CD14-positive monocyte (primary cell): ENCODE data around the gene MAP2. TPM values are rescaled to one million over a fixed set of nuclear protein-coding genes. Genes with fewer than 3 reads are reported as not detected.

Experiments used
- DNase-seq, 3 donors: peaks; one replicate each; pipeline ENCODE4 v3.0.0-alpha.2; 2011 to 2022
- H2AFZ ChIP-seq: 2 replicates; pipeline ENCODE4 v1.6.0; 2012; ENCODE audit warnings: mild to moderate bottlenecking, low read depth, low read length, inconsistent platforms; ENCODE audit not compliant: insufficient read depth, poor library complexity, severe bottlenecking
- H3K27ac ChIP-seq, 2 donors: 1 replicate in 1 of 2; 2 replicates in 1 of 2; pipeline ENCODE4 v1.5.1; 2012 to 2013; ENCODE audit warnings: low read length in 2 of 2, control low read depth in 1 of 2, inconsistent platforms in 1 of 2, low read depth in 1 of 2, mild to moderate bottlenecking in 1 of 2
- H3K27me3 ChIP-seq, 2 donors: one replicate each; pipeline versions ENCODE4 v1.6.0 to v1.6.1; 2011 to 2013; ENCODE audit warnings: low read length in 2 of 2; ENCODE audit not compliant: control insufficient read depth in 2 of 2, insufficient read depth in 2 of 2
- H3K36me3 ChIP-seq, 2 donors: replicated peaks in 1 of 2; 1 replicate in 1 of 2; 2 replicates in 1 of 2; pipeline versions ENCODE4 v1.5.1 to v1.6.1; 2012 to 2013; ENCODE audit warnings: low read length in 2 of 2, control low read depth in 1 of 2, inconsistent platforms in 1 of 2, mild to moderate bottlenecking in 1 of 2; ENCODE audit not compliant: insufficient read depth in 2 of 2, control insufficient read depth in 1 of 2
- H3K4me1 ChIP-seq, 2 donors: 1 replicate in 1 of 2; 2 replicates in 1 of 2; pipeline versions ENCODE4 v1.5.1 to v1.6.1; 2012 to 2013; ENCODE audit warnings: low read length in 2 of 2, control low read depth in 1 of 2, inconsistent platforms in 1 of 2, mild to moderate bottlenecking in 1 of 2, moderate library complexity in 1 of 2; ENCODE audit not compliant: insufficient read depth in 2 of 2, control insufficient read depth in 1 of 2
- H3K4me2 ChIP-seq: replicated peaks from 2 replicates; pipeline ENCODE3; 2012; ENCODE audit warnings: low read length, moderate library complexity, mild to moderate bottlenecking; ENCODE audit not compliant: poor library complexity, severe bottlenecking; ENCODE audit errors: extremely low read depth
- H3K4me3 ChIP-seq, 3 experiments: fragments of 200-600 bp in 1 of 3; sonication (generic) in 1 of 3; replicated peaks in 1 of 3; 1 replicate in 2 of 3; 2 replicates in 1 of 3; pipeline ENCODE4 v1.5.1; 2011 to 2013; ENCODE audit warnings: low read length in 3 of 3, mild to moderate bottlenecking in 3 of 3, control low read depth in 2 of 3, low read depth in 2 of 3, inconsistent platforms in 1 of 3, moderate library complexity in 1 of 3
- H3K79me2 ChIP-seq: 2 replicates; pipeline ENCODE4 v1.6.0; 2012; ENCODE audit warnings: mild to moderate bottlenecking, control low read depth, inconsistent platforms, low read length, moderate library complexity; ENCODE audit not compliant: insufficient read depth
- H3K9ac ChIP-seq: 2 replicates; pipeline ENCODE4 v1.6.0; 2017; ENCODE audit warnings: low read length, mild to moderate bottlenecking; ENCODE audit not compliant: insufficient read depth, poor library complexity, severe bottlenecking
- H3K9me3 ChIP-seq, 2 donors: replicated peaks in 1 of 2; 1 replicate in 1 of 2; 2 replicates in 1 of 2; pipeline versions ENCODE4 v1.5.1 to v1.6.1; 2012 to 2013; ENCODE audit warnings: low read length in 2 of 2, control low read depth in 1 of 2; ENCODE audit not compliant: control insufficient read depth in 1 of 2, insufficient read depth in 1 of 2
- H4K20me1 ChIP-seq: 2 replicates; pipeline ENCODE4 v1.6.0; 2012; ENCODE audit warnings: mild to moderate bottlenecking, low read length, control low read depth, moderate library complexity; ENCODE audit not compliant: insufficient read depth
- H3K27ac Mint-ChIP-seq, 7 donors: one replicate each; pipeline ENCODE4 v1.8.0; 2020; ENCODE audit warnings: mild to moderate bottlenecking in 7 of 7, mixed read lengths in 7 of 7, moderate library complexity in 6 of 7, inconsistent platforms in 2 of 7
- H3K27me3 Mint-ChIP-seq, 3 donors: one replicate each; pipeline ENCODE4 v1.8.0; 2021 to 2022; ENCODE audit warnings: low read depth in 3 of 3, mild to moderate bottlenecking in 3 of 3, mixed read lengths in 3 of 3, moderate library complexity in 3 of 3, inconsistent platforms in 1 of 3
- H3K36me3 Mint-ChIP-seq, 2 donors: one replicate each; pipeline ENCODE4 v1.8.0; 2020; ENCODE audit warnings: mixed read lengths in 2 of 2, inconsistent platforms in 1 of 2, mild to moderate bottlenecking in 1 of 2
- H3K4me1 Mint-ChIP-seq: one replicate; pipeline ENCODE4 v1.8.0; 2020; ENCODE audit warnings: mild to moderate bottlenecking, mixed read lengths
- H3K4me3 Mint-ChIP-seq, 2 donors: one replicate each; pipeline ENCODE4 v1.8.0; 2020; ENCODE audit warnings: mild to moderate bottlenecking in 2 of 2, mixed read lengths in 2 of 2, moderate library complexity in 1 of 2
- H3K9me3 Mint-ChIP-seq, 7 donors: one replicate each; pipeline ENCODE4 v1.8.0; 2020 to 2022; ENCODE audit warnings: mixed read lengths in 7 of 7, mild to moderate bottlenecking in 6 of 7, moderate library complexity in 6 of 7, inconsistent platforms in 2 of 7
- CTCF ChIP-seq: fragments of 200-600 bp; IDR thresholded peaks from one replicate; pipeline ENCODE4 v1.8.0; 2022; ENCODE audit warnings: antibody characterized with exemption, mild to moderate bottlenecking
- WGBS: methylation state at CpG from one replicate; pipeline ENCODE4 v1.1.5; 2013; ENCODE audit warnings: missing lambda C conversion rate; ENCODE audit not compliant: insufficient coverage; 5-methylcytosine and 5-hydroxymethylcytosine counted together
- intact Hi-C, 2 donors: fragments of 100-400 bp; cut with micrococcal nuclease; formaldehyde crosslinking; loops; one replicate each; pipeline versions ENCODE4 v1.15.0 to v1.15.1; 2023
- polyA plus RNA-seq, 3 donors: library from polyadenylated mRNA; depleted of rRNA in 1 of 3; unstranded in 2 of 3; stranded (reverse) in 1 of 3; fragments of 300-500 nt in 2 of 3; fragments of >200 nt in 1 of 3; fragmentation: Illumina TruSeq in 2 of 3; gene quantifications; 1 replicate in 2 of 3; 2 replicates in 1 of 3; pipeline ENCODE4 v1.2.3, GENCODE V29; 2012 to 2021

The MAP2 gene
- polyA plus RNA-seq, 3 donors, result not detected

DNA sequence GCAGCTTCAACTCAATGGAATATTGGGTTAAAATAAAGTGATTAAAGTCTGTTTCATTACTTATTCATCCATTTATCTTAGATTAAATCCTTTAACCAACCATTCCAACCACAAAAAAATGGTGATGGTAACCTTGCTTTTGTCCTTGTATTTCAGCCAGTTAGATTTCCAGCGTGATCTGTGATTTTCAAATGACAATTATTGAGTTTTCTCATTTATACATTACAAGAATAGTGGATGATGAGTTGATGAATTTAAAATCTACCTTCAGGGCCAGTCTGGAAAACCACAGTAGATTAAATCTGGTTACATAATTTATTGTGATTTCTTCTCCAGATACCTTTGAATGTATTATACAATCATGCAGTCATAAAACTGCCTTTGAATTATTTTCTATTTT lies 318.1 kb downstream of the MAP2 start:
- no peaks in the 10 kb centered on the region for H4K20me1 ChIP-seq
- no peak overlapping the region for H2AFZ ChIP-seq
- H3K36me3 ChIP-seq, result no peaks in the 10 kb centered on the region
- Mint-ChIP-seq H3K4me1 (no peaks in the 10 kb centered on the region), H3K27ac (no peak overlapping the region), H3K9me3 (peaks cover 0 to 3% (median 0%) of the 10 kb centered on the region in 7 donors), H3K36me3 (no peaks in the 10 kb centered on the region), H3K27me3 (peaks cover 0 to 1% (median 0%) of the 10 kb centered on the region in 3 donors), H3K4me3 (no peak overlapping the region)
- H3K4me1 ChIP-seq, result no peaks in the 10 kb centered on the region
- no peak overlapping the region for H3K4me3 ChIP-seq
- no peaks in the 10 kb centered on the region for H3K27me3 ChIP-seq
- no CpG with 5 or more reads among the region's 1 CpG for WGBS
- no peak overlapping the region for H3K9ac ChIP-seq
- no peaks in the 10 kb centered on the region for H3K79me2 ChIP-seq
- H3K4me2 ChIP-seq, result no peak overlapping the region
- H3K9me3 ChIP-seq, result no peaks in the 10 kb centered on the region
- no peak for DNase-seq
- H3K27ac ChIP-seq, result no peak overlapping the region
- no peak for TF ChIP-seq CTCF
- intact Hi-C loops, result no loop called here

DNA sequence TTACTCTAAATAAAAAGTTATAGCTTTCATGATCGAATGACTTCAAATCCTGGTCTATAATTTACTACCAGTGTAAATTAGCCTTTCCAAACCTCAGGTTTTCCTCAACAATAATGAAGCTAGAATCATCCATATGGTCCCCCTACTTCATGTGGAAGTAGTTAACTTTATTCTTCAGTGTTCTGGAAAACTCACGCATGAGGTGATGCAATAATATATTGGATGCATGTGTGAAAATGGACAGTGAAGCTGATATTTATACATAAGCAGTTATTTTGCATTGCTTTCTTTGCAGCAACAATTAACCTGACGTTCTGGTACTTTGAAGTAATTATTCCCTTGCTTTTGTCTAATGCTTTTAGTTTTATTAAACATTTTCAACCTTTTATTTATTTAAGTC lies 329.2 kb downstream of the MAP2 start:
- Histone ChIP-seq H3K36me3 (no peaks in the 10 kb centered on the region), H3K27ac (no peak overlapping the region), H3K4me3 (no peak overlapping the region), H4K20me1 (no peaks in the 10 kb centered on the region), H3K9ac (no peak overlapping the region), H2AFZ (no peak overlapping the region), H3K4me2 (no peak overlapping the region), H3K4me1 (no peaks in the 10 kb centered on the region), H3K79me2 (no peaks in the 10 kb centered on the region), H3K9me3 (peaks cover 0 to 7% of the 10 kb centered on the region in 2 donors), H3K27me3 (no peaks in the 10 kb centered on the region)
- H3K27me3 Mint-ChIP-seq, result peaks cover 1 to 2% (median 2%) of the 10 kb centered on the region in 3 donors
- no peaks in the 10 kb centered on the region for H3K36me3 Mint-ChIP-seq
- no peaks in the 10 kb centered on the region for H3K4me1 Mint-ChIP-seq
- H3K4me3 Mint-ChIP-seq, result no peak overlapping the region
- WGBS, result no CpG with 5 or more reads among the region's 3 CpGs
- no peak for TF ChIP-seq CTCF
- intact Hi-C loops, result no loop called here
- H3K9me3 Mint-ChIP-seq, result peaks cover 0 to 6% (median 2%) of the 10 kb centered on the region in 7 donors
- no peak overlapping the region for H3K27ac Mint-ChIP-seq
- no peak for DNase-seq
